Measurements from ENCODE around the gene FAM20C.

GRCh38 chr7:148543-148931 is 43.8 kb upstream of the FAM20C start:
- no peak for TF ChIP-seq CTCF (IDR thresholded peaks at IDR 0.05; ENCODE audit: insufficient read depth, low read depth, low read length)
- TF ChIP-seq EZH2 (IDR thresholded peaks at IDR 0.05; ENCODE audit: insufficient read depth, low read length): no peak

Data from astrocyte (in vitro differentiated cells and primary cell).